Stomach (tissue), 19 donors: ENCODE data around the gene SMIM22. TPM values are rescaled to one million over a fixed set of nuclear protein-coding genes. Genes with fewer than 3 reads are reported as not detected.

ENCODE experiments used
- DNase-seq, 2 donors: peaks; one replicate each; pipeline versions ENCODE4 v3.0.0 to v3.0.0-alpha.2; 2013 to 2019
- H3K27ac ChIP-seq, 5 donors: fragments of 200-600 bp in 4 of 5; sonication (generic) in 4 of 5; one replicate each; pipeline ENCODE4 v1.5.1; 2013 to 2019; ENCODE audit warnings: mild to moderate bottlenecking in 1 of 5, moderate library complexity in 1 of 5
- H3K27me3 ChIP-seq, 3 donors: fragments of 200-600 bp; sonication (generic); one replicate each; pipeline ENCODE4 v1.5.1; 2017 to 2019; ENCODE audit warnings: mixed run types in 1 of 3
- H3K36me3 ChIP-seq, 4 donors: fragments of 200-600 bp; sonication (generic); 1 replicate in 3 of 4; 2 replicates in 1 of 4; pipeline ENCODE4 v1.5.1; 2016 to 2019
- H3K4me1 ChIP-seq, 4 donors: fragments of 200-600 bp; sonication (generic); one replicate each; pipeline ENCODE4 v1.5.1; 2016 to 2019
- H3K4me3 ChIP-seq, 4 donors: fragments of 200-600 bp; sonication (generic) in 3 of 4; one replicate each; pipeline ENCODE4 v1.5.1; 2016 to 2019; ENCODE audit warnings: mild to moderate bottlenecking in 1 of 4
- H3K9me3 ChIP-seq, 4 donors: fragments of 200-600 bp; sonication (generic); one replicate each; pipeline ENCODE4 v1.5.1; 2016 to 2019
- CTCF ChIP-seq, 7 experiments: fragments of 450-650 bp in 4 of 7; fragments of 200-600 bp in 3 of 7; sonication (generic) in 3 of 7; IDR thresholded peaks; one replicate each; pipeline ENCODE4 v1.5.1; 2016 to 2019; ENCODE audit warnings: antibody characterized with exemption in 7 of 7, control low read depth in 2 of 7, mild to moderate bottlenecking in 1 of 7
- EP300 ChIP-seq: sonication (generic); formaldehyde crosslinking; IDR thresholded peaks from one replicate; pipeline ENCODE4 v1.6.1; 2017; ENCODE audit warnings: antibody characterized with exemption
- POLR2A ChIP-seq, 4 donors: fragments of 450-650 bp; IDR thresholded peaks; one replicate each; pipeline ENCODE4 v1.6.1; 2016; ENCODE audit warnings: antibody characterized with exemption in 4 of 4, control low read depth in 2 of 4, mild to moderate bottlenecking in 1 of 4, moderate library complexity in 1 of 4
- POLR2AphosphoS5 ChIP-seq, 3 donors: sonication (generic); formaldehyde crosslinking; IDR thresholded peaks; one replicate each; pipeline ENCODE4 v1.6.1; 2016; ENCODE audit warnings: antibody characterized with exemption in 3 of 3
- WGBS, 5 donors: extraction: QIAGEN DNeasy Blood & Tissue Kit in 3 of 5; methylation state at CpG; one replicate each; pipeline versions ENCODE4 v1.1.5 to v1.1.7; 2013 to 2018; 5-methylcytosine and 5-hydroxymethylcytosine counted together
- intact Hi-C: fragments of 100-400 bp; cut with DNase I; formaldehyde crosslinking; loops from one replicate; pipeline ENCODE4 v1.15.1; 2023; ENCODE audit warnings: low total_unique reads
- long read RNA-seq, 10 donors: transcript quantifications; one replicate each; lab custom pipeline, GENCODE V29; 2026
- polyA plus RNA-seq, 3 donors: library from polyadenylated mRNA; stranded (reverse); fragments of 200-250 nt; gene quantifications; one replicate each; pipeline ENCODE4 v1.2.3, GENCODE V29; 2013
- total RNA-seq, 5 donors: library from RNA; depleted of rRNA; stranded (reverse); fragments of >200 nt; gene quantifications; one replicate each; pipeline versions ENCODE4 v1.1.0 to v1.2.3, GENCODE V29; 2014 to 2016
- donor health status: healthy with polysubstance abuse.
- donor health status: Bipolar disorder and iron deficiency.
- donor health status: healthy.

The SMIM22 gene
- total RNA-seq, result 100 to 1,000 TPM in 3 of 5 donors, 10 to 100 TPM in 2; 20.5 to 732 (median 131) TPM
- polyA plus RNA-seq, result 1,000 to 10,000 TPM in 2 of 3 donors, 100 to 1,000 TPM in 1; 481 to 1,027 (median 1,002) TPM
- long read RNA-seq, donor 1, transcript SMIM22-202 (3 exons, 549 nt), result major isoform, 7 of 21 reads
- long read RNA-seq, donor 1, transcript SMIM22-204 (4 exons, 394 nt), result minor isoform, 6 of 21 reads
- long read RNA-seq, donor 1, transcript SMIM22-201 (4 exons, 366 nt), result minor isoform, 5 of 21 reads
- long read RNA-seq, donor 1, partial matches to known transcripts, result 0 of 21 reads
- long read RNA-seq, donor 1, other reads (novel, unspliced or antisense), result 0 of 21 reads
- long read RNA-seq, donor 2, transcript SMIM22-204 (4 exons, 394 nt), result minor isoform, 15 of 42 reads
- long read RNA-seq, donor 2, transcript SMIM22-201 (4 exons, 366 nt), result major isoform, 18 of 42 reads
- long read RNA-seq, donor 2, partial matches to known transcripts, result 0 of 42 reads
- long read RNA-seq, donor 2, other reads (novel, unspliced or antisense), result 0 of 42 reads
- long read RNA-seq, donor 3, transcript SMIM22-202 (3 exons, 549 nt), result minor isoform, 5 of 41 reads
- long read RNA-seq, donor 3, transcript SMIM22-209 (3 exons, 355 nt), result minor isoform, 6 of 41 reads
- long read RNA-seq, donor 3, transcript SMIM22-204 (4 exons, 394 nt), result major isoform, 16 of 41 reads
- long read RNA-seq, donor 3, transcript SMIM22-201 (4 exons, 366 nt), result minor isoform, 8 of 41 reads
- long read RNA-seq, donor 3, partial matches to known transcripts, result 5 of 41 reads
- long read RNA-seq, donor 3, other reads (novel, unspliced or antisense), result 0 of 41 reads
- long read RNA-seq, donor 4, partial matches to known transcripts, result 0 of 2 reads
- long read RNA-seq, donor 4, other reads (novel, unspliced or antisense), result 0 of 2 reads
- long read RNA-seq, donor 5, transcript SMIM22-204 (4 exons, 394 nt), result major isoform, 10 of 18 reads
- long read RNA-seq, donor 5, transcript SMIM22-201 (4 exons, 366 nt), result minor isoform, 7 of 18 reads
- long read RNA-seq, donor 5, partial matches to known transcripts, result 0 of 18 reads
- long read RNA-seq, donor 5, other reads (novel, unspliced or antisense), result 0 of 18 reads
- long read RNA-seq, donor 6, transcript SMIM22-209 (3 exons, 355 nt), result minor isoform, 8 of 145 reads
- long read RNA-seq, donor 6, transcript SMIM22-204 (4 exons, 394 nt), result major isoform, 42 of 145 reads
- long read RNA-seq, donor 6, transcript SMIM22-201 (4 exons, 366 nt), result minor isoform, 38 of 145 reads
- long read RNA-seq, donor 6, transcript SMIM22-202 (3 exons, 549 nt), result minor isoform, 5 of 145 reads
- long read RNA-seq, donor 6, partial matches to known transcripts, result 51 of 145 reads
- long read RNA-seq, donor 6, other reads (novel, unspliced or antisense), result 0 of 145 reads
- long read RNA-seq, donor 7, transcript SMIM22-201 (4 exons, 366 nt), result minor isoform, 23 of 60 reads
- long read RNA-seq, donor 7, transcript SMIM22-202 (3 exons, 549 nt), result minor isoform, 6 of 60 reads
- long read RNA-seq, donor 7, transcript SMIM22-204 (4 exons, 394 nt), result major isoform, 27 of 60 reads
- long read RNA-seq, donor 7, partial matches to known transcripts, result 0 of 60 reads
- long read RNA-seq, donor 7, other reads (novel, unspliced or antisense), result 0 of 60 reads
- long read RNA-seq, donor 8, transcript SMIM22-201 (4 exons, 366 nt), result minor isoform, 19 of 49 reads
- long read RNA-seq, donor 8, transcript SMIM22-204 (4 exons, 394 nt), result major isoform, 21 of 49 reads
- long read RNA-seq, donor 8, transcript SMIM22-209 (3 exons, 355 nt), result minor isoform, 7 of 49 reads
- long read RNA-seq, donor 8, partial matches to known transcripts, result 0 of 49 reads
- long read RNA-seq, donor 8, other reads (novel, unspliced or antisense), result 0 of 49 reads
- long read RNA-seq, donor 9, transcript SMIM22-204 (4 exons, 394 nt), result major isoform, 9 of 33 reads
- long read RNA-seq, donor 9, transcript SMIM22-205 (1 exons, 609 nt), result minor isoform, 5 of 33 reads
- long read RNA-seq, donor 9, transcript SMIM22-202 (3 exons, 549 nt), result minor isoform, 5 of 33 reads
- long read RNA-seq, donor 9, transcript SMIM22-201 (4 exons, 366 nt), result minor isoform, 5 of 33 reads
- long read RNA-seq, donor 9, partial matches to known transcripts, result 6 of 33 reads
- long read RNA-seq, donor 9, other reads (novel, unspliced or antisense), result 0 of 33 reads
- long read RNA-seq, donor 10, transcript SMIM22-204 (4 exons, 394 nt), result major isoform, 8 of 22 reads
- long read RNA-seq, donor 10, transcript SMIM22-201 (4 exons, 366 nt), result minor isoform, 7 of 22 reads
- long read RNA-seq, donor 10, transcript SMIM22-202 (3 exons, 549 nt), result minor isoform, 5 of 22 reads
- long read RNA-seq, donor 10, partial matches to known transcripts, result 0 of 22 reads
- long read RNA-seq, donor 10, other reads (novel, unspliced or antisense), result 0 of 22 reads

- peak; percentile 84 to 90 for DNase-seq
- Histone ChIP-seq H3K27ac (peak within 1 kb of the TSS; percentile 66 to 90 (median 80)), H3K9me3 (no peaks in the 10 kb centered on the region), H3K4me1 (peaks cover 11 to 24% (median 17%) of the 10 kb centered on the region in 4 donors), H3K36me3 (peaks cover 4 to 38% (median 28%) of the 10 kb centered on the region in 4 donors), H3K4me3 (peak within 1 kb of the TSS; percentile 37 to 60 (median 42)), H3K27me3 (no peaks in the 10 kb centered on the region)
- intact Hi-C loops, result no loop called here
- TF ChIP-seq POLR2AphosphoS5 (IDR thresholded peaks at IDR 0.05) (peak in 2 of 3 donors; percentile 7 to 72), EP300 (no peak)
- WGBS, 5 donors, result 27 to 43% (median 32%) methylated on average over 9 to 14 of the region's 14 CpGs
Measured at GRCh38 chr16:4795181-4795827, at the start of gene SMIM22. TSS of gene SMIM22 (plus strand) at chr16:4795369. CDS start at chr16:4795735, 366 bp downstream.

GRCh38 chr16:4746215-4746614, 49.0 kb upstream of the SMIM22 start:
- TF ChIP-seq CTCF (IDR thresholded peaks at IDR 0.05), result no peak
- no peak for TF ChIP-seq POLR2A (IDR thresholded peaks at IDR 0.05)
- TF ChIP-seq EP300, result no peak
- no peak for TF ChIP-seq POLR2AphosphoS5 (IDR thresholded peaks at IDR 0.05)
- Histone ChIP-seq H3K9me3 (no peaks in the 10 kb centered on the region), H3K27me3 (no peaks in the 10 kb centered on the region), H3K27ac (peak overlapping the region in 1 of 5 donors; percentile 20), H3K4me3 (no peak overlapping the region), H3K36me3 (peaks cover 5 to 30% (median 26%) of the 10 kb centered on the region in 4 donors), H3K4me1 (peaks cover 15 to 27% (median 22%) of the 10 kb centered on the region in 4 donors)
- peak in 1 of 2 donors; percentile 30 for DNase-seq
- intact Hi-C loops, result no loop called here
- WGBS, 5 donors, result 40 to 76% (median 54%) methylated on average over 6 to 8 of the region's 8 CpGs

- H3K4me3 ChIP-seq, result no peak overlapping the region
- TF ChIP-seq EP300, result no peak
- TF ChIP-seq CTCF (IDR thresholded peaks at IDR 0.05), result no peak
- TF ChIP-seq POLR2AphosphoS5 (IDR thresholded peaks at IDR 0.05), result no peak
- no peak for TF ChIP-seq POLR2A (IDR thresholded peaks at IDR 0.05)
- WGBS, 5 donors, result 29 to 63% (median 60%) methylated on average over 3 to 15 of the region's 15 CpGs
- H3K9me3 ChIP-seq, result no peaks in the 10 kb centered on the region
- intact Hi-C loops, result no loop called here
- peaks cover 15 to 27% (median 22%) of the 10 kb centered on the region in 4 donors for H3K4me1 ChIP-seq
- DNase-seq, result peak in 1 of 2 donors; percentile 70
- peaks cover 14 to 39% (median 35%) of the 10 kb centered on the region in 4 donors for H3K36me3 ChIP-seq
- H3K27me3 ChIP-seq, result no peaks in the 10 kb centered on the region
- peak overlapping the region in 2 of 5 donors; percentile 25 to 38 for H3K27ac ChIP-seq
Measured at GRCh38 chr16:4746991-4747574, 48.1 kb upstream of the SMIM22 start.
